Smooth muscle cell (in vitro differentiated cells): ENCODE results near the gene TRNAU1AP. TPM values are rescaled to one million over a fixed set of nuclear protein-coding genes. Genes with fewer than 3 reads are reported as not detected.

Experiments used
- DNase-seq: peaks from one replicate; lab custom pipeline; 2025; ENCODE audit not compliant: unreplicated experiment; lab: John Stamatoyannopoulos, UW
- H2AFZ ChIP-seq: fragments of 200-600 bp; sonication (generic); 2 replicates; pipeline ENCODE4 v1.6.0; 2016; ENCODE audit warnings: antibody characterized with exemption, low read depth, mild to moderate bottlenecking
- H3F3A ChIP-seq: fragments of 200-600 bp; sonication (generic); 2 replicates; pipeline ENCODE4 v1.6.0; 2017; ENCODE audit warnings: antibody characterized with exemption, low read depth
- H3K27ac ChIP-seq: fragments of 200-600 bp; sonication (generic); 2 replicates; pipeline ENCODE4 v1.5.1; 2016; ENCODE audit warnings: low read depth, mild to moderate bottlenecking
- H3K27me3 ChIP-seq: fragments of 200-600 bp; sonication (generic); 2 replicates; pipeline ENCODE4 v1.6.1; 2016; ENCODE audit warnings: low read depth, mild to moderate bottlenecking
- H3K36me3 ChIP-seq: fragments of 200-600 bp; sonication (generic); 2 replicates; pipeline ENCODE4 v1.5.1; 2016; ENCODE audit warnings: low read depth
- H3K4me1 ChIP-seq: fragments of 200-600 bp; sonication (generic); 2 replicates; pipeline ENCODE4 v1.5.1; 2016; ENCODE audit warnings: low read depth
- H3K4me2 ChIP-seq: fragments of 200-600 bp; sonication (generic); 2 replicates; pipeline ENCODE4 v1.6.0; 2016; ENCODE audit warnings: mild to moderate bottlenecking
- H3K4me3 ChIP-seq: fragments of 200-600 bp; sonication (generic); 2 replicates; pipeline ENCODE4 v1.5.1; 2016; ENCODE audit warnings: mild to moderate bottlenecking
- H3K79me2 ChIP-seq: fragments of 200-600 bp; sonication (generic); 2 replicates; pipeline ENCODE4 v1.6.0; 2016; ENCODE audit warnings: low read depth, mild to moderate bottlenecking
- H3K9ac ChIP-seq: fragments of 200-600 bp; sonication (generic); 2 replicates; pipeline ENCODE4 v1.6.0; 2016; ENCODE audit warnings: low read depth
- H3K9me3 ChIP-seq: fragments of 200-600 bp; sonication (generic); replicated peaks from 2 replicates; pipeline ENCODE4 v1.5.1; 2016; ENCODE audit warnings: low read depth
- H4K20me1 ChIP-seq: fragments of 200-600 bp; sonication (generic); 2 replicates; pipeline ENCODE4 v1.6.0; 2016; ENCODE audit warnings: low read depth
- WGBS: methylation state at CpG from one replicate; pipeline ENCODE4 v1.1.7; 2016; ENCODE audit warnings: low lambda C conversion rate; 5-methylcytosine and 5-hydroxymethylcytosine counted together
- polyA plus RNA-seq: library from polyadenylated mRNA; unstranded; fragments of >200 nt; fragmentation: Nextera tagmentation; extraction: Ambion mirVana; gene quantifications from 2 replicates; pipeline ENCODE4 v1.2.1, GENCODE V29; 2016
- total RNA-seq: library from RNA; depleted of rRNA; stranded (reverse); fragments of >200 nt; gene quantifications from 2 replicates; pipeline ENCODE4 v1.2.3, GENCODE V29; 2014
- TF ChIP-seq, protein P1 (sequence below): fragments of 200-600 bp; sonication (generic); IDR thresholded peaks from 2 replicates; pipeline ENCODE4 v1.5.1; 2017; ENCODE audit warnings: borderline replicate concordance, mild to moderate bottlenecking, antibody characterized with exemption; ENCODE audit not compliant: insufficient read depth, poor library complexity, severe bottlenecking

TRNAU1AP gene
- total and polyA plus RNA-seq, 2 experiments from 2014 or later: 12.0 to 13.8 TPM

GRCh38 chr1:28530456-28530855, 22.4 kb upstream of the TRNAU1AP start:
- no peak for DNase-seq
- Histone ChIP-seq H3K4me1 (no peaks in the 10 kb centered on the region), H3K27me3 (no peaks in the 10 kb centered on the region), H3K9ac (no peak overlapping the region), H3K4me2 (no peak overlapping the region), H3K4me3 (no peak overlapping the region), H3F3A (no peaks in the 10 kb centered on the region), H2AFZ (no peak overlapping the region), H4K20me1 (no peaks in the 10 kb centered on the region), H3K36me3 (no peaks in the 10 kb centered on the region), H3K9me3 (no peaks in the 10 kb centered on the region), H3K79me2 (no peaks in the 10 kb centered on the region), H3K27ac (no peak overlapping the region)
- TF ChIP-seq, protein P1, sequence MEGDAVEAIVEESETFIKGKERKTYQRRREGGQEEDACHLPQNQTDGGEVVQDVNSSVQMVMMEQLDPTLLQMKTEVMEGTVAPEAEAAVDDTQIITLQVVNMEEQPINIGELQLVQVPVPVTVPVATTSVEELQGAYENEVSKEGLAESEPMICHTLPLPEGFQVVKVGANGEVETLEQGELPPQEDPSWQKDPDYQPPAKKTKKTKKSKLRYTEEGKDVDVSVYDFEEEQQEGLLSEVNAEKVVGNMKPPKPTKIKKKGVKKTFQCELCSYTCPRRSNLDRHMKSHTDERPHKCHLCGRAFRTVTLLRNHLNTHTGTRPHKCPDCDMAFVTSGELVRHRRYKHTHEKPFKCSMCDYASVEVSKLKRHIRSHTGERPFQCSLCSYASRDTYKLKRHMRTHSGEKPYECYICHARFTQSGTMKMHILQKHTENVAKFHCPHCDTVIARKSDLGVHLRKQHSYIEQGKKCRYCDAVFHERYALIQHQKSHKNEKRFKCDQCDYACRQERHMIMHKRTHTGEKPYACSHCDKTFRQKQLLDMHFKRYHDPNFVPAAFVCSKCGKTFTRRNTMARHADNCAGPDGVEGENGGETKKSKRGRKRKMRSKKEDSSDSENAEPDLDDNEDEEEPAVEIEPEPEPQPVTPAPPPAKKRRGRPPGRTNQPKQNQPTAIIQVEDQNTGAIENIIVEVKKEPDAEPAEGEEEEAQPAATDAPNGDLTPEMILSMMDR: no peak
- 95% methylated on average over 7 of the region's 31 CpGs for WGBS

DNA sequence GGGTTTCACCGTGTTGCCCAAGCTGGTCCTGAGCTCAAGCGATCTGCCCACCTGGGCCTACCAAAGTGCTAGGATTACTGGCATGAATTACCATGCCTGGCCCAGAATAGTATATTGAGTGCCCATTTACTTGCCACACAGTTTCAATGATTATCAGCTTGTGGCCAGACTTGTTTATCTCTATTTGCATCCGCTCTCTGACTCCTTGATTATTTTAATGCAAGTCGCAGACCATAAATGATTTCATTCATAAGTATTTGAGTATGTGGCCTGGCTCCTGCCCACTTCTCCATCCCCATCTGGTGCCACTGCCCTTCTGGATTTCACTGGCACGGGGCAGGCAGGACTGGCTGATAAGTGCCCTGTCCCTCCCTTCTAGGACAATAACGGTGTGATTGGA, 18.2 kb upstream of the TRNAU1AP start:
- H2AFZ ChIP-seq: no peak overlapping the region
- WGBS: 98% methylated on average over 6 of the region's 6 CpGs

DNA sequence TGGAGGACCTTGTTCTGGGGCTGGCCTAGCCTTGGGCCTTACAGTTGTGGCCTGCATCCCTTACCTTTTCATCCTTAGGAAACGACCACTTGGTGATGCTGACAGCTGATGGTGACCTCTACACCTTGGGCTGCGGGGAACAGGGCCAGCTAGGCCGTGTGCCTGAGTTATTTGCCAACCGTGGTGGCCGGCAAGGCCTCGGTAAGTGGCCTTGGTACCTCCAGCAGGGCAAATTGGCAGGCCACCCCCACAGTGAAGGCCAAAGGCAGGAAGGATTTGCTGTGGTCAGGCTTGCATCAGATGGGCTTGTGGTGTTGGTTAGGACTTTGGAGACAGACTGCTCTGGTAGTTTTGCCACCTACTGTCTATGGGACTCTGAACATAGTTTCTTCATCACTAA, 17.7 kb upstream of the TRNAU1AP start:
- Histone ChIP-seq H3K9me3 (no peaks in the 10 kb centered on the region), H3K79me2 (no peaks in the 10 kb centered on the region), H4K20me1 (no peaks in the 10 kb centered on the region), H3K27me3 (no peaks in the 10 kb centered on the region), H3K36me3 (no peaks in the 10 kb centered on the region), H3F3A (no peaks in the 10 kb centered on the region), H3K9ac (no peak overlapping the region), H3K4me2 (no peak overlapping the region), H2AFZ (no peak overlapping the region), H3K27ac (no peak overlapping the region), H3K4me1 (no peaks in the 10 kb centered on the region), H3K4me3 (no peak overlapping the region)
- WGBS: 95% methylated on average over 6 of the region's 6 CpGs
- TF ChIP-seq, protein P1: no peak
- no peak for DNase-seq

More for the DNA sequence above, 18.2 kb upstream of the TRNAU1AP start:
- no peaks in the 10 kb centered on the region for H3K79me2 ChIP-seq
- no peaks in the 10 kb centered on the region for H3K4me1 ChIP-seq
- H3K9me3 ChIP-seq: no peaks in the 10 kb centered on the region
- H4K20me1 ChIP-seq: no peaks in the 10 kb centered on the region
- no peak overlapping the region for H3K4me3 ChIP-seq
- H3K27me3 ChIP-seq: no peaks in the 10 kb centered on the region
- H3K36me3 ChIP-seq: no peaks in the 10 kb centered on the region
- TF ChIP-seq, protein P1: no peak
- no peak for DNase-seq
- H3K4me2 ChIP-seq: no peak overlapping the region
- H3F3A ChIP-seq: no peaks in the 10 kb centered on the region
- no peak overlapping the region for H3K9ac ChIP-seq
- H3K27ac ChIP-seq: no peak overlapping the region

- TF ChIP-seq, protein P1: no peak
- no peak for DNase-seq
- Histone ChIP-seq H3K9ac (no peak overlapping the region), H3K4me1 (no peaks in the 10 kb centered on the region), H3F3A (no peaks in the 10 kb centered on the region), H3K27me3 (no peaks in the 10 kb centered on the region), H3K27ac (no peak overlapping the region), H2AFZ (no peak overlapping the region), H4K20me1 (no peaks in the 10 kb centered on the region), H3K36me3 (no peaks in the 10 kb centered on the region), H3K4me2 (no peak overlapping the region), H3K79me2 (no peaks in the 10 kb centered on the region), H3K4me3 (no peak overlapping the region), H3K9me3 (no peaks in the 10 kb centered on the region)
- WGBS: 64% methylated on average over 8 of the region's 8 CpGs
Measured at GRCh38 chr1:28537457-28538199, 15.3 kb upstream of the TRNAU1AP start.
